ENCODE measurements around the gene MEG3. TPM values are rescaled to one million over a fixed set of nuclear protein-coding genes. Genes with fewer than 3 reads are reported as not detected.

MEG3 gene
- total and polyA plus RNA-seq, 2 donors, result 12.6 to 103 TPM

DNA sequence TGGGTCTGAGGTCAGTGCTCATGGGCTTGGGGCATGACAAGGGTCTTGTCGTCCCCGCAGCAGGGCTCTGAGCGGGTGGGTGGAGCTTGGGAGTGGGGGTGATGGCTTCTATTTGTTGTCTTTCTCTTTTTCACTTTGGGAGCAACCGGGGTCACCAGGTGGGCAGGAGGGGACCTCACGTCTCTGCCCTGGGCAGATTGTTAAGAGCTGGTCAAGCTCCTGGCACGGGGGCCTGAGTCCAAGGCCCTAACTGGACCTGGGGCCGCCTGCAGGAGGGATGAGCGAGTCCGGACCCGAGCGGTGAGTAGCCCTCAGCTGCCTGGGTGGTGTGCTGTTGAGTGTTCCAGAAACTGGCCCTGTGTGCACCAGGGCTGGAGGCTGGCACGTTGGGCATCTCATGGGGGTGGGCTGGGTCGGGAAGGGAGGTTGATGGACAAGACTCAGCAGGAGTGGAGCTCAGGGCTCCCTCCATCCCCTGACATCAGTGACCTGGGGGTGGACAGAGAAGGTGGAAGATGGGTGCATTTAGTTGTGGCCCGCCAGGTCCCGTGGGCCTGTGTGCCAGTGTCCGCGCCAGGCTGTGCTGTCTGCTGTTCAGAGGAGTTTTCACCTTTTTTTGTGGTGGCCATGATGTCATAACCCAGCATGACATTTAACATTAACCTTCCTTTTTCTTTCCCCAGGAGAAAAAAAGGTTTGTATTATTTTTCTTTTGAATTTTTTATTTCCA lies 50.1 kb downstream of the MEG3 start:
- no peak overlapping the region for H3K4me3 ChIP-seq (ENCODE audit: low read length in 2 of 2)
- WGBS, result 91% methylated on average over 17 of the region's 17 CpGs
- DNase-seq (ENCODE audit: low read depth in 6 of 9, low spot score in 9 of 9), result no peak
- H3K27me3 ChIP-seq (ENCODE audit: control insufficient read depth in 2 of 2, insufficient read depth in 1 of 2, low read length in 1 of 2), result no peaks in the 10 kb centered on the region
- H3K9me3 ChIP-seq (ENCODE audit: control insufficient read depth in 2 of 2, insufficient read depth in 1 of 2, low read length in 1 of 2), result peaks cover 2 to 3% of the 10 kb centered on the region in 2 donors
- H3K4me1 ChIP-seq (ENCODE audit: control insufficient read depth in 2 of 2, insufficient read depth in 2 of 2, low read length in 2 of 2), result no peaks in the 10 kb centered on the region
- H3K36me3 ChIP-seq (ENCODE audit: control insufficient read depth in 2 of 2, insufficient read depth in 2 of 2, low read length in 1 of 2), result no peaks in the 10 kb centered on the region
- no peak overlapping the region for H3K27ac ChIP-seq (ENCODE audit: low read depth in 1 of 2, low read length in 1 of 2)

DNA sequence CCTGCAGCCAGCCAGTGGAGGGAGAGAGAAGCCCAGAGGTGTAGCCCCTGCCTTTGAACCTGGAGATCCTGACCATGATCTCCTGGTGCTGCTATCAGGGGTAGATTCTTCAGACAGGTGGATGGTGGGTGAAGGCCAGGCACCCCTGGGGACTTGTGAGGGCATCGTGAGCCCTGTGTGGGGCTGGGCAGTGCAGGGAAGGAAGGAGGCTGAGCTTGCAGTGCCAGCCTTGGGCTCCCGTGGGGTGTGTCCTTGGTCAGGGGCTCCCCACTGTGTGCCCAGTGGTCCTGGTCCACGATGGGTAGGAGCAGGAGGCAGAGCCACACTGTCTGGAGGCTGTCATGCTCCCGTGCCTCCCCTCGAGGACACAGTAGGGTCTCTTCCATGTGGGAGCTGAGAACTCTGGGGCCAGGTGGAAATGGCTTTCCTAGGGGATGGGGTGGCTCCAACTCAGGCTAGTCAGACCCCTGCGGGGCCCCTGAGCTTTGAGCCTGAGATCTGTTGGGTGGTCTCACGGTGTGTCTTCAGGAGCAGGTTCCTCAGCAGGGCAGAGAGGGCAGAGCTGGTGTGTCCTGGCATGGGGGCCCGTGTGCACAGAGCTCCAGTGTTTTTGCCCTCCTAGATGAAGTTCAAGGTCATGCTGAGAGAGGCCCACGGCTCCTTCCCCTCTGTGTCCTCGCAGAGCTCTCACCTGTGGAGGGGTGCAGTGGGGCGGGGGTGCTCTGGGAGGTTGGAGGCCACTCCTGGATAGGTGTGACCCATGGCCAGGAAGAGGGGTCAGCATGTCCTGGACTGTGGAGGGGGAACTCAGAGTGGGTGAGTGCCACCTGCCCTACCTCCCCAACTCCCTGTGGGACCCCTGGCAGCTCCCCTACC lies 52.6 kb downstream of the MEG3 start:
- DNase-seq (ENCODE audit: low read depth in 6 of 9, low spot score in 9 of 9), result no peak
- 91% methylated on average over 11 of the region's 11 CpGs for WGBS

DNA sequence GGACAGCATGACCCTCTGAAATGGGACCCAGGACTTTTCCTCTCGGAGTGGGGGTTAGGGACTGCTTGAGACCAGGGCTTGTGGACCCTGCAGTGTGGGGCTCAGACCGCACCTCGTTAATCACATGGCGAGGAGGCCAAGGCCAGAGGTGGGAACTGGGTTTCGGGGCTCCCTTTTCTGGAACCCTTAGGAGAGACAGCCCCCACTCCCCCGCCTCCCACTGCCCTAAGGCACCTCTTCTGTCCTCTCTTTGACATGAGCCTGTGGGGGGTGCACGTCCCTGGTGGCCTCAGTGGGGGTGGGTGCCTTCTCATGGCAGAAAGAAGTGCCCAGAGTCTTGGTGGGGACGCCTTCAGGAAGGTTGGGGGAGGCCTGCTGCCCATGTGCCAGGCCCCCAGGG lies 53.3 kb downstream of the MEG3 start:
- DNase-seq (ENCODE audit: low read depth in 6 of 9, low spot score in 9 of 9), result no peak
- Histone ChIP-seq H3K9me3 (ENCODE audit: control insufficient read depth in 2 of 2, insufficient read depth in 1 of 2, low read length in 1 of 2) (peaks cover 2 to 17% of the 10 kb centered on the region in 2 donors), H3K4me3 (ENCODE audit: low read length in 2 of 2) (no peak overlapping the region), H3K27ac (ENCODE audit: low read depth in 1 of 2, low read length in 1 of 2) (no peak overlapping the region), H3K36me3 (ENCODE audit: control insufficient read depth in 2 of 2, insufficient read depth in 2 of 2, low read length in 1 of 2) (no peaks in the 10 kb centered on the region), H3K27me3 (ENCODE audit: control insufficient read depth in 2 of 2, insufficient read depth in 1 of 2, low read length in 1 of 2) (no peaks in the 10 kb centered on the region), H3K4me1 (ENCODE audit: control insufficient read depth in 2 of 2, insufficient read depth in 2 of 2, low read length in 2 of 2) (no peaks in the 10 kb centered on the region)
- 88% methylated on average over 8 of the region's 8 CpGs for WGBS

More for the DNA sequence above, 52.6 kb downstream of the MEG3 start:
- Histone ChIP-seq H3K4me1 (ENCODE audit: control insufficient read depth in 2 of 2, insufficient read depth in 2 of 2, low read length in 2 of 2) (no peaks in the 10 kb centered on the region), H3K27me3 (ENCODE audit: control insufficient read depth in 2 of 2, insufficient read depth in 1 of 2, low read length in 1 of 2) (no peaks in the 10 kb centered on the region), H3K36me3 (ENCODE audit: control insufficient read depth in 2 of 2, insufficient read depth in 2 of 2, low read length in 1 of 2) (no peaks in the 10 kb centered on the region), H3K4me3 (ENCODE audit: low read length in 2 of 2) (no peak overlapping the region), H3K27ac (ENCODE audit: low read depth in 1 of 2, low read length in 1 of 2) (no peak overlapping the region), H3K9me3 (ENCODE audit: control insufficient read depth in 2 of 2, insufficient read depth in 1 of 2, low read length in 1 of 2) (peaks cover 2 to 17% of the 10 kb centered on the region in 2 donors)

DNA sequence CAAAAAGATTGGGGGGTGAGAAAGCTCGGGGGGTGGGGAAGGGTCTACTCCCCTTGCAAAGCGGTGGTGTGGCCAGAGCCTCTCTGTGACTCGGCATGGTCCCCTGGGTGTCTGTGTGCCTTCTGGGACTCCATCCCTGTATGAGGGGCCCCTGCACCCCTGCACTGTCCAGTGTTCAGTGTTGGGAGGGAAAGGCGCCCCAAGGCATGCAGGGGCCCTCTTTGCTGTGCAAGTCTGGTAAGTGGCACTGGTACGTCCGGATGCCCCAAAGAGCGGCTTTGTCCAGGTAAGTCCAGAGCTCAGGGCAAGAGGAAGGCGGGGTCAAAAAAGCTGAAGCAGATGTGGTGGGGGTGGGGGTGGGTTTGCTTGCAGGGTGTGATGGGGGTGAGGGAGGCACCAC lies 53.9 kb downstream of the MEG3 start:
- no peak for DNase-seq (ENCODE audit: low read depth in 6 of 9, low spot score in 9 of 9)
- Histone ChIP-seq H3K4me3 (ENCODE audit: low read length in 2 of 2) (no peak overlapping the region), H3K36me3 (ENCODE audit: control insufficient read depth in 2 of 2, insufficient read depth in 2 of 2, low read length in 1 of 2) (no peaks in the 10 kb centered on the region), H3K9me3 (ENCODE audit: control insufficient read depth in 2 of 2, insufficient read depth in 1 of 2, low read length in 1 of 2) (peaks cover 2 to 17% of the 10 kb centered on the region in 2 donors), H3K27ac (ENCODE audit: low read depth in 1 of 2, low read length in 1 of 2) (no peak overlapping the region), H3K4me1 (ENCODE audit: control insufficient read depth in 2 of 2, insufficient read depth in 2 of 2, low read length in 2 of 2) (no peaks in the 10 kb centered on the region), H3K27me3 (ENCODE audit: control insufficient read depth in 2 of 2, insufficient read depth in 1 of 2, low read length in 1 of 2) (no peaks in the 10 kb centered on the region)
- 97% methylated on average over 8 of the region's 8 CpGs for WGBS

DNA sequence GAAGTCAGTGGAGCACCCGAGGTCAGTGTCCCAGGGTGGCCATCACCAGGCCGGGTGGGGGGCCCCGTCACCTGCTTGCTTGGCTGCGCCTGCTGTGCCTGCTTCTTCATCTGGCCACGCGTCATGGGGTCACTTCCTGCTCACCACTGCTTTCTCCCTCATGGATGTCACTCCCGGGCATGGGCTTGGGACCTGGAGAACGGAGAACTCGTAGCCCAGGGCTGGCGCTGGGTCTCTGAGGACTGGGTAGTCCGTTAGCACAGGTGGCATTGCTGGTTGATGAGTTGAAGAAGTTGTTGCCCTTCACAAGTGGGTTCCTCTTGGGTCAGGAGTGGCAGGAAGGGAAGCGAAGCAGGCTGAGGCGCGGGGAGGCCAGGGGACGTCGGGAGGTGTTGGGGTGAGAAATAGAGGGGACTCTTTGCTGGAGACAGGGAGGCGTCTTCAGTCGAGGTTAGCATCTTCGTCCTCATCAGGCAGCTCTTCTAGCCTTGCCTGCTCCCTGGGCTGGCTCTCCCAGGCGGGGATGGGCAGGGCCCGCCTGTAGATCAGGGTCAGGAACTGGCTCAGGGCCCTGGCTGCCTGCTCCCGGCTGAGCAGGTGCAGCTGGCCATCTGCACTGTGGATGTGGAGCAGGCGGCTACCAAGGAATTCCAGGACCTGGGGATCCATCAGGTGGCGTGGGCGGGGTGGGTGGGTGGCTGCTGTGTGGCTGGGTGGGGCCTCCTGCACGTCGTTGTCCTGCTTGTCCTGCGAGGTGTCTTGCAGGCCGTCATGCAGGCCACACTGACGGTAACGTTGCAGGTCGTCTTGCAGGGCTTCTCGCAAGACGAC lies 54.6 kb downstream of the MEG3 start:
- Histone ChIP-seq H3K4me1 (ENCODE audit: control insufficient read depth in 2 of 2, insufficient read depth in 2 of 2, low read length in 2 of 2) (no peaks in the 10 kb centered on the region), H3K9me3 (ENCODE audit: control insufficient read depth in 2 of 2, insufficient read depth in 1 of 2, low read length in 1 of 2) (peaks cover 2 to 17% of the 10 kb centered on the region in 2 donors), H3K36me3 (ENCODE audit: control insufficient read depth in 2 of 2, insufficient read depth in 2 of 2, low read length in 1 of 2) (no peaks in the 10 kb centered on the region), H3K27me3 (ENCODE audit: control insufficient read depth in 2 of 2, insufficient read depth in 1 of 2, low read length in 1 of 2) (no peaks in the 10 kb centered on the region), H3K27ac (ENCODE audit: low read depth in 1 of 2, low read length in 1 of 2) (no peak overlapping the region), H3K4me3 (ENCODE audit: low read length in 2 of 2) (no peak overlapping the region)
- WGBS, result 96% methylated on average over 34 of the region's 34 CpGs
- DNase-seq (ENCODE audit: low read depth in 6 of 9, low spot score in 9 of 9), result no peak

DNA sequence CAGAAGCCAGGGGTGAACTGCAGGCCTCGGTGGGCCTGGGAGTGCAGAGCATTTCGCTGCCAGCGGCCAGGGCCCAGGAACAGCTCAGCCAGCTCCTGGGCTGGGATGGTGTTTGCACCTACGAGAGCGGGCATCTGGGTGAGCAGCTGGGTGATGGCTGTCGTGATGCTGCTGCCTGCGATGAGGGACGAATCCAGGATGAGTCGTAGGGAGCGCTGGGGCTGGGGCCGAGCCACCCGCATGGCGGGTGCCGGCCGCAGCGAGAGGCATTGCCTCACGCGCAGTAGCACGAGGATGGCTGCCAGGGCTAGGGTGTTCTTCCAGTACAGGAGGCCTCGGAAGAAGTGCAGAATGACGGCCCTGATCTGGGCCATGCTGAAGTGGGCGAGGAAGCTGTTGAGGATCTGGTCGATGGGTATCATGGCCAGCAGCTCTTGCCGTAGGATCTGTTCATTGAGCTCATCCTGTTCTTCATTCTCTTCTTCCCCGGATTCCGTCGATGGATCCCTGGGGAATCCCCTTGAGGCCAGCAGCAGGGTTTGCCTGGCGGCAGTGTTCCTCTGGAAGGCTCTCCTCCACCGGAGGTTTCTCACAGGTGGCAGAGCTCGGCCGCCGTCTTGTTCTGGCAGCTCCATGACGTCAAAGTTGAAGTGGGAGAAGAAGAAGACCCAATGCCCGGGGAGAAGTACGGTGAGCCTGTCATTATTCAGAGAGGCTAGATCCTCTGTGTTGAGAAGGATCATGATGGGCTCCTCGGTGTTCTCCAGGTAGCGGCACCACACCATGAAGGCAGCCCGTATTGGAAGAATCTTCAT lies 55.5 kb downstream of the MEG3 start:
- WGBS, result 97% methylated on average over 38 of the region's 38 CpGs
- H3K4me3 ChIP-seq (ENCODE audit: low read length in 2 of 2), result no peak overlapping the region
- no peaks in the 10 kb centered on the region for H3K4me1 ChIP-seq (ENCODE audit: control insufficient read depth in 2 of 2, insufficient read depth in 2 of 2, low read length in 2 of 2)
- no peak for DNase-seq (ENCODE audit: low read depth in 6 of 9, low spot score in 9 of 9)
- no peaks in the 10 kb centered on the region for H3K36me3 ChIP-seq (ENCODE audit: control insufficient read depth in 2 of 2, insufficient read depth in 2 of 2, low read length in 1 of 2)
- H3K27ac ChIP-seq (ENCODE audit: low read depth in 1 of 2, low read length in 1 of 2), result no peak overlapping the region
- H3K9me3 ChIP-seq (ENCODE audit: control insufficient read depth in 2 of 2, insufficient read depth in 1 of 2, low read length in 1 of 2), result peaks cover 2 to 17% of the 10 kb centered on the region in 2 donors
- H3K27me3 ChIP-seq (ENCODE audit: control insufficient read depth in 2 of 2, insufficient read depth in 1 of 2, low read length in 1 of 2), result no peaks in the 10 kb centered on the region

DNA sequence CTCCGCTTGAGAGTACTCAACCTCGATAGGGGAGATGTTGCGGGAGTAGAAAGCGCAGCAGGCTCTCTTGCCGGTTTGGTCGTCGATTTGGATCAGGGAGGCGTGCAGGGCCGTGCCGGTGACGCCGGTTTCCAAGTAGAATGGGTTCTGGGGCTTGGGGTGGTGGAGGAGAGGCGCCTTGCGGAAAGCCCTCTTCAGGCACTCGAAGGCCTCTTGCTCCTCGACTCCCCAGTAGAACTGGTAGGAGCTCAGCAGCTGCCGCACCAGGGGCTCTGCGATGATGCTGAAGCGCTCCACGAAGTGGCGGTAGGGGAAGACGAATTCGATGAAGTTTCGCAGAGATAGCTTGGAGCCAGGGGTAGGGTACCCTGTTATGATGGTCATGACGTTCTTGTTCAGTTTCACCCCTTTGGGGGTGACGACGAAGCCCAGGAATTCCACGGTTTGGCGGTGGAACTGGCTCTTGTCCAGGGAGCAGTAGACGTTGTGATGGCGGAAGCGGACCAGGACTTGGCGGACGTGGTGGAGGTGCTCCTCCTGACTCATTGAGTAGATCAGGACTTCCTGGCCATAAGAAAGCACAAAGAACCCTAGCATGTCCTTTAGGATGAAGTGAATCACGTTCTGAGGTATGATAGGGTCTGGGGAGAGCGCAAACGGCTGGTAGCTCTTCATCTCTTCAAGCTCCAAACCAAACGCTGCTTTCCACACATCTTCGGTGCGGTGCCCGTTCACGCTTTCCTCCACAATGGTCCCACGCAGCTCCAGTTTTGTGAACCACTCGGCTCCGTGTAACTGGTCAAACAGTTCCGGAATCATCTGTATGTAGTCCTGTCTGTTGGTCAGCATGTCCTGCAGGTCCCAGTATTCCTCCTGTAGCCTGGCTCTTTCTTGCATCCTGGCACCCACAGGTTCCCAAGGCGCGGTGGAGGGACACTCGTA lies 56.4 kb downstream of the MEG3 start:
- Histone ChIP-seq H3K4me1 (ENCODE audit: control insufficient read depth in 2 of 2, insufficient read depth in 2 of 2, low read length in 2 of 2) (peaks cover 0 to under 1% of the 10 kb centered on the region in 2 donors), H3K27me3 (ENCODE audit: control insufficient read depth in 2 of 2, insufficient read depth in 1 of 2, low read length in 1 of 2) (no peaks in the 10 kb centered on the region), H3K36me3 (ENCODE audit: control insufficient read depth in 2 of 2, insufficient read depth in 2 of 2, low read length in 1 of 2) (no peaks in the 10 kb centered on the region), H3K9me3 (ENCODE audit: control insufficient read depth in 2 of 2, insufficient read depth in 1 of 2, low read length in 1 of 2) (peaks cover 2 to 17% of the 10 kb centered on the region in 2 donors), H3K4me3 (ENCODE audit: low read length in 2 of 2) (no peak overlapping the region), H3K27ac (ENCODE audit: low read depth in 1 of 2, low read length in 1 of 2) (no peak overlapping the region)
- 97% methylated on average over 49 of the region's 49 CpGs for WGBS
- DNase-seq (ENCODE audit: low read depth in 6 of 9, low spot score in 9 of 9), result no peak
